Activated CD8-positive, alpha-beta memory T cell treated with anti-CD3 and anti-CD28 coated beads, Interleukin-2, amount 50 U/mL, for 48 hours (primary cell): ENCODE results near the gene C9orf40.

Experiments used
- DNase-seq: peaks from one replicate; pipeline ENCODE4 v3.0.0-alpha.2; 2020

C9orf40 gene

GRCh38 chr9:74935008-74935407, 17.7 kb downstream of the C9orf40 start:
- DNase-seq = no peak

- DNase-seq = no peak
Measured at GRCh38 chr9:74921737-74922136, 31.0 kb downstream of the C9orf40 start.

- no peak for DNase-seq
Measured at GRCh38 chr9:74920944-74921626, 31.6 kb downstream of the C9orf40 start.

GRCh38 chr9:74910036-74910435, 42.7 kb downstream of the C9orf40 start:
- no peak for DNase-seq

GRCh38 chr9:74908665-74909064, 44.0 kb downstream of the C9orf40 start:
- DNase-seq = no peak

- DNase-seq = no peak
Measured at GRCh38 chr9:74907085-74907484, 45.6 kb downstream of the C9orf40 start.

GRCh38 chr9:74901001-74901400, 51.7 kb downstream of the C9orf40 start:
- no peak for DNase-seq
